IPS DF 4.7 (cell line): ENCODE data around the gene NTN1.

ENCODE experiments used
- DNase-seq: peaks from one replicate; pipeline ENCODE4 v3.0.0-alpha.2; 2013; ENCODE audit warnings: low spot score; ENCODE audit errors: extremely low read depth

Gene NTN1

DNA sequence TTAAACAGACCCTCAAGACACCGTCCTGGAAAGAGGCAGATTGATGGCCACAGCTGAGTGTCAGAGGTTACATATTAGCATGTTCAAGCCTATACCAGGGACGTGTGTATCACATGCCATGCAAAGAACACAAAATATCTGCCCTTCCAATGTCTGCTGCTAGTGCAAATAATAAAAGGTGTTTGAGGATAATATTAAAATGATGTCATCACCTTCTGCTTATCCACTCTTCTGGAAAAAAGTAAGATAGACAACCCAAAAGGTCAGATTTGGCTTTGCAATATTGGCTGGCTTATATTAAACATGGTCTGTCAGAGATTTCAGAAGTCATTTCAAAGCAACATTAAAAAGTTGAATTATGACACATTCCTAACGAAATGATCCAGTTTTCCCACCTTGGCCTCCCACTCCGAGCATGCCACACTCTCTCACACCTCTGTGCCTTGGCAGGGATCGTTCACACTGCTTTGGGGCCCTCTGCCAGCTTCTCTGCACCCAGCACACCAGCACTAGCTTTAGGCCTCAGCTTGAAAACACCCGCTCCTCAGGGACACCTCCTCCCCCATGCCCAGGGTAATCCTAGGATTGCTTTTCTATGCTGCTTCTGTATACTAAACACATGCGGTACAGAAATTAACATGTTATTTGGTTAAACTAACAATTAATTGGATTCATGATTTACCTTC, 248.2 kb downstream of the NTN1 start:
- DNase-seq: no peak

DNA sequence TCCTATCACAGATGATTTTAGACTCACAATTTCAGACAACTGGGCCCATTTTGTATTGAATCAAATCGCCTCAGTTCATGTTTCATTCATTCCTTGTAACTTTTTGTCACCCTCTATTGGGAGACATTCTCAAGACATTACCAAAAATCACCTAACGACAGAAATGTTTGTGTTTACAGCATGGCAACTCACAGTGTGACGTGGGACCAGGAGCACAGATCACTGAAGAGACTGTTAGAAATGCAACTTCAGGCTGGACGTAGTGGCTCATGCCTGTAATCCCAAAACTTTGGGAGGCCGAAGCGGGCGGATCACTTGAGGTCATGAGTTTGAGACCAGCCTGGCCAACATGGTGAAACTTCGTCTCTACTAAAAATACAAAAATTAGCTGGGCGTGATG, 249.6 kb downstream of the NTN1 start:
- no peak for DNase-seq

DNA sequence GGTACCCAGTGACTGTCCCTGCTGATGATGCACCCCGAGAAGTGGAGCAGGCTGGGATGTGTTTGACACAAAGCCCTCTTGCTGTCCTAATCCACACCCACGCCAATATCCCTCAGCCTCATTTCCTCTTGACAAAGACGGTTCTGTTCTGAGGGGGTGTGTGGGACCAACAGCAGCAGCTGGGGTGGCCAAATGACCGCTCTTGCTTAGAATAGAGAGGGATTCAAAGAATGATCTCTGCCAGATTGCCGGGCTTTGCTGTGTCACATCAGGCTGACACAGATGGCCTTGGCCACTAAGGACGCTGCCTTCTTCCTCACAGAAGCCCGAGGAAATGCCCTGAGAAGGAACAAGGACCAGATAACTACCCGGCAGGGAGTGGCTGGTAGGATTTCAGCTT, 250.7 kb downstream of the NTN1 start:
- DNase-seq: no peak

DNA sequence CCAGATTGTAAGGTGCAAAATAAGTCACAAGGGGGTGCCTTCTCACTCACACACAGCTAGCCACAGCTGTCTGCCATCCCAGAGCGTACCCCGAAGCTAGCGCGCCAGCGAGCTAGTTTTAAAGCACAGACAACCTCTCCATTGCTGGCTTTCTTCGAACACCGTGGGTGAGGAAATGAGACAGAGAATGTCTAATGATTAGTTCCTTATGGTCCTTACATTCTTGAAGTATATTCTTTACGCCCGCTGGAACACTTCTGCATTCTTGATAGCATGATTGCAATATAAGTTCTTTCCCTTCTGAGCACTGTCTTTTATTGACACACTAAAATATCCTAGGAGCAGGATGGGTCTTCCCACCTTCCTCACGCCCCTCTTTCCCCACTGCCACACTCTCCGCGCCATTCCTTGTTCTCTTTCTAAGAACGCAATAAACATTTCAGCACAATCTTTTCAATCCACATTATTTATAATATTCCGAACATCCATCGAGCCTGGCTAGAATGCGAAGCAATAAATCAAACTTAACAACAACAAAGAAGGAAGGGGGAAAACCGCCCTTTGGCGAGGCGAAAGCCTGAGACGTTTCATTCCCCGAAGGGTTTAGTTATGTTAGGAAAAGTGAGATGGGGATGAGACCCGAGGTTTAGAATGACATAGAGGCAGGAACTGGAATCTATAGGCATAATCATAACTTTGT, 251.3 kb downstream of the NTN1 start:
- DNase-seq: no peak

DNA sequence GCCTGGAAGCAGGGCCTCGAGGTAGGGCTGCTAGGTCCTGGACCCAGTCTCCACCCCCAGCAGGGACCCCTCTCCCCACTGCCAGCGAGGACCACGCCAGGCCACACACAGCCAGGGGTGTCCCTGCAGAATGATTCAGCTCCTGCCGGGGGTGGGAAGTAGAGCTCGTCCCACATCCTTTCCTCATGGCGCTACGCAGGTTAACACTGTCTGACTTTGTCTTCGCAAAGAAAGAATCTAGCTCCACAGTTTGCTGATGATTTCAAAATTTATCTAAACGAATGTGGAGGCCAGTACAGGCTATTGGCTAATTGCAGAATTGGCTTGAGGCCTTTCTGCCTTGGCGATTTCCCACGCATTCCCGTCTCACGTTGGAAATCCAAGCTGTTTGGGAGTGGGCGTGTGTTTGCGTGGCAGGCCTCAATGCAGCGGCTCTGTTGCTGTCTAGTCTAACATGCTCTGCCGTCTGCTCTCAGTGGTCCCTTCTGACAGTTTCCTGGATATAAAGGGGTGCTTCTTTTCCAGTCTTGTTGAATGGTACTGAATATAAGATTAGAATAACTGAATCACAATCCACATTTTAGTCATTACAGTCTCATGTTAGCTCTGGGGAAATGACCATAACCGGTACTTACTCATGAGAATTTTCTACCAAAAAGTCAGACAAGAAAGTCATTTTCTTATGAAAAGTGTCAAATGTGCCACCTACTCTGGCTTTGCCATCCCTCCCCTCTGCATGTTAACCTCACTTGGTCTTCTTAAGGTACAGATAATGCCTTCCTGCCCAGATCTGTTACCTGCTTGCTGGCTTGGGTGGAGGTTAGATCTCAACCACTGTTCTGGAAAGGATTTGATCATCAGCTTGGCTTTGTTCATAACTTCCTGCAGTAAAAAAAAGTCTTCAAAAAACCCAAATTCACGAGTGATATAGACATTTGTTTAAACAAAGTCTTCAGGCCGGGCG, 252.4 kb downstream of the NTN1 start:
- no peak for DNase-seq

DNA sequence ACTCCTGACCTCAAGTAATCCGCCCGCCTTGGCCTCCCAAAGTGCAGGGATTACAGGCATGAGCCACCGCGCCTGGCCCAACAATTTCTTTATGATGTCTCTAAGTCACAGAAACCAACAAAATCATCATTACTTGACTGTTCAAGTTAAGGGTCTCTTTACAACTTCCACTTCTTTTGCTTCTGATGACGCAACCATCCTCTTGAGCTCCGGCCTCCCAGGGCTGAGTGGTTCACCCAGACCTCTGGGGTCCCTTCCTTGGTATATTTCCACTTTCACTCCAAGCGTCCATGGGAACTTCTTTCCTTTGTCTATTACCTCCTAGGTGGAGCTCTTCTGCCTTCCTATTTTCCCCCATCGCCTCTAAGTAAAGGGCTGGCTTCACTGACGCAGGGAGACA, 253.7 kb downstream of the NTN1 start:
- DNase-seq: no peak

DNA sequence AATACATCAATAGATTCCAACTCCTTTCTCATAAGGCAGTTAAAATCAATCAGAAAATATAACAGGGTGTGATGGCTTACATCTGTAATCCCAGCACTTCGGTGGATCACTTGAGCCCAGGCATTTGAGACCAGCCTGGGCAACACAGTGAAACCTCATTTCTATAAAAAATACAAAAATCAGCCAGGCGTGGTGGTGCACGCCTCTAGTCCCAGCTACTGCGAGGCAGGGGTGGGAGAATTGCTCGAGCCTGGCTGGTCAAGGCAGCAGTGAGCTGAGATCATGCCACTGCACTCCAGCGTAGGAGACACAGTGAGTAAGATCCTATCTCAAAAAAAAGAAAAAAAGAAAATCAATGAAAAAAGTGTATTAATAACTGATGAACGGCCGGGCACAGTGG, 258.6 kb downstream of the NTN1 start:
- no peak for DNase-seq

DNA sequence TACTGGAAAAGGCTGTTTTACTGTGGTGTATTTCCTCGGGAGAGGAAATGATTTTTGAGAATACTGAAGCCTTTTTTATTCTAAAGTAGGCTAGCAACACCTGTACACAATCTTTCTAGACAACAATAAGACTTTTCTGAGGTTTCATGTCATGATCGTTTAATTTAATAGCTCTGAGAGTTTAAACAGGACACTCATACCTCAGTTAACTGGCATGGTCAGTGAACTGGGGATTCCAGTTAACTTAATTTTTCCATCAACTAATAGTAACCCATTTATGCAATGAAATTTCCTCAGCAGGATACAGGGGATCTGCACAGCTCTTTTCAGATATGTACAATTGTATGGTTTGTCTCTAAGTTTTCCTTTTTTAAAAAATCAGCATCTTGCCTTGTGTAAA, 262.6 kb downstream of the NTN1 start:
- DNase-seq: no peak

DNA sequence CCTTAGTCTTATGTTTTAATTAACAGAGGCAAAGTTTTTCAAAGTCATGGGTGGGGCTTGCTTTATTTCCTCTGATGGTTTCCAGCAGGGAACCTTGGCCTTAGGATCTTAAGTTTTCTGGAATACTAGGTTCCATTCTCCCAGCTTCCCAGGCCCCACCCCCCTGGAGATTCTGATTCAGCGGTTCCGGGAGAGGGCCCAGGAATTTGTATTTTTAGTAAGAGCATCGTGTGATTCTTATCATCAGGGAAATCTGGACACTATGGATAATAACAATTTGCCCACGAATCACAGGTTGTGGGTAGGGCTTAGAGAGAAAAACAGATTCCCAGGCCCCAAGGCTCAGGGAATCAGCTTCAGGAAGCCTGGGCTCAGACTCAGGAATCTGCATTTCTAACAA, 263.6 kb downstream of the NTN1 start:
- DNase-seq: no peak

DNA sequence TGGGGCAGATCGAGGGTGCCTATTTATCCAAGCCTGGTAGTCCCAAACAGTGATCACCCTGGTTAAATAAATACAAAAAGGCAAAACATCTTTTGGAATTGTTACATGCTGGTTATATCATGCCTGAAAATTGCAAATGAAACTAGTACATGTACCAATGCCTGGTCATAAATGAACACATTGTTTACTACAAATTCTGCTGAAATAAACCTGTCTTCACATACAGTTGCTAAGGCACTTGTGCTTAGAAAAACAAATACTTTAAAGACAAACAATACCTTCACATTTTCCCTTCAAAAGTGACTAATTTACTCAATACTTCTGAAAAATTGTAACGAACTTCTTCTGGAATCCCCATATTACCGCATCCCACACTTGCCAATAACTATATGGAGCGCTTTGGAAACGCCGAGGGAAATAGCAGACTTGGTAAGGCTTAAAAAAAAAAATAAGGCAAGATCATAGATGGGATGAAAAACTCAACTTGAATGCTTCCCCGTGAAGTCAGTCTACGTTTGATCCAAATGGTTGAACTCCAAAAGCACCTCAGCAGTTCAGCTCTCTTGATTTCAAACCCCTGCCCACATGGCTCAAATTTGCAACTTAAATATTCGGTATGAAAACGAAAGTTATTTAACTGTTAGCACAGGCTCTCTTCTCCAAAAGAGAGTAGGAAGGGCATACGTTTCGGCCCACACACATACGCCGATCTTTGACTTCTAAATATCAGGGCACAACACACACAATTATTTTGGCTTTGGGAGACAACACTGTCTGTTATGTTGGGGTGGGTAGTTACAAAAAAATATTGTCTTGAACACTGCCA, 264.5 kb downstream of the NTN1 start:
- DNase-seq: no peak

DNA sequence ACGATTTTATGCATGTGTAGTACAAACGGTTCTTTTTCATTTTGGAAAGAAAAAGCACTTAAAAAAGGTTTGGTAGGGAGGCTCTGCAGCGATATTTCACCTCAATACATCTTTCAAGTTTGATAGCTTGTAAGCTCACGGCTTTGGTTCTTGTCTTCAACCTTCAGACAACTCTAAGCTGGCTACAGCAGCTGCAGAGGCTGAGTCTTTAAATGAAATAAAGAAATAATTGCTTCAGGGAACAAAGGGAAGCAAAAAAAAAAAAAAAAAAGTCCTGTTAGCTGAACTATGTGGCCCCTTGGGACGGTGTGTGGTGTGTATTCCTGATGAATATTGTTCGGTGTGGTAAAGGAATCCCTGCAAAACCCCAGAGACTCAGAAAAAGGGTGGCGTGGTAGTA, 265.1 kb downstream of the NTN1 start:
- DNase-seq: no peak

DNA sequence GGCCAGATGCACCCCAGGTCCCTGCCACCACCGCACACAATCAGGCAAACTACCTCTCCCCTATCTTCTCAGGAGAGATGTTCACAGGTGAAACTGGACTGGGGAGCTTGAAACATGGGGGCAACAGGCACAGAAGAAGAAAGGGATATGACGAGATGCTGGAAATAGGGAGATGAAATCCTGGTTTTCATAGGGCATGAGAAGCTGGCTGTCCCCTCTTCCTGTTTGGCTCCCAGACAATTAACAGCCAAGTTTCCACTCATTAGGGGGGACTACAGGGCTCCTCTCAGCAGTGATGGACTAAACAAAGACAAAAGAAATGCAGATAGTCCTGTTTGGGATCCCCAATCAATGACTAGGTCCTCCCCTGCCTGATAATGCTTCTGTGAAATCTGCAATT, 266.0 kb downstream of the NTN1 start:
- DNase-seq: no peak

DNA sequence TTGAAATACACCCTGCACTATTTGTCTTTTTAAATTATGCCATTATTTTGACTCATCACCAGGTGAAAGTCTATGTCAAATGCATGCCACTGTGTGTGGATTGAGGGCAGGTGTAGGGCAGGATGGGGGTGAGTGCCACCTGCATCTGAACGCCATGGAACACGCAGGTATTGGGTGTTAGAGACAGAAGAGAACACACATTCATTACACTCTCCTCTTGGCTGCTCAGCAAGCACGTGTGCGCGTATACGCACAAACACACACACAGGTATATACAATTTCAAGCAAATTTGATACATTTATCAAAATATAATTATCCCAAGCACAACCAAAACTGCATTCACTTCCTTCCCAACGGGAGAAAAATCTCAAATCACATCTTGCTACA, 268.9 kb downstream of the NTN1 start:
- DNase-seq: no peak

DNA sequence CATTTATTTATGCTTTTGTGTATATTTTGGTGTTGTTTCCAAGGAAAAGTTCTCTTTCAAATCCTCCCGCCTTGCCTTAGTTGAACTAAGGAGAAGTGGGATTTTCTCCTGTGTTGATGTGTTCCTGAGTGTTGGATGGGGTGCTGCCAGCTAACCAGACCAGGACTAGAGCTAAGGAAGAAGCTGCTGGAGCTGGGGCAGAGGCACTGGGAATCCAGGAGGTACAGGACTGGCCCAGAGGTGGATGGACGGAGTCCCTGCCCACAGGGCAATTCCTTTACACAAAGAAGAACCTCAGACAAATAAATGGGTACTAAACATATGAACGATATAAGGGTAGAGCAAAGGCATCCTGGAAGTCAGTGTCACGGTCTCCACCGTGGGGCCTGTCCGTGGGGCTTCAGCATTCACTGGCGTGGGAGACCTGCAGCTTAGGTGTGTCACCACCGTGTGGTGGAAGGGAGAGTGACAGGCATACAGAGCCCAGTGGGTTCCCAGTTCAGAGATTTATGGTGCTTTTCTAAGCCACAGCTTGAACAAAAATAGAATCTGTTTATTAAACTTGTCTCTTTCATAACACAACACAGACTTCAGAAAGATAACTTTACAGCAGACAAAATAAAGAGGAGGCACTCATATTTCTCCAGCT, 270.7 kb downstream of the NTN1 start:
- DNase-seq: no peak

DNA sequence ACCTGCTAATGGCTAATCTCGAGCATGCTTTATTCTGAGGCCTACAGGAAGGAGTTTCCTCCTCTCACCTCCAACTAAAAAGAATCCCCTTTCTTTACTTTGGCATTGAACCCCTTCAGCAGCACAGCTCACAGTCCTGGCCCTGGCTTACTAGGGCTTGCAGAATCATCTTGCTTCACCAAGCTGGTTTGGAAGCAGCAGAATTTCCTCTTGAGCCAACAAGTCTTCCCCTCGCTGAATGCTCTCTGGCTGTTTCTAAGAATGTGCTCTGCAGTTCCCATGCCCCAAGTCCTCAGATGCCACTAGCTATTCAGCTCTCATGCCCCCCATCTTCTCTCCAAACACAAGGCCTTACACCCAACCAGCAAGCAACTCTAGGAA, 271.2 kb downstream of the NTN1 start:
- DNase-seq: no peak
